ENCODE data around the gene PCDHGB3.
"Not testable (repeated sequence)": the region's sequence is repeated elsewhere in the genome, so short reads cannot be mapped to it uniquely, and the experiment has no call there.

PCDHGB3 gene

DNA sequence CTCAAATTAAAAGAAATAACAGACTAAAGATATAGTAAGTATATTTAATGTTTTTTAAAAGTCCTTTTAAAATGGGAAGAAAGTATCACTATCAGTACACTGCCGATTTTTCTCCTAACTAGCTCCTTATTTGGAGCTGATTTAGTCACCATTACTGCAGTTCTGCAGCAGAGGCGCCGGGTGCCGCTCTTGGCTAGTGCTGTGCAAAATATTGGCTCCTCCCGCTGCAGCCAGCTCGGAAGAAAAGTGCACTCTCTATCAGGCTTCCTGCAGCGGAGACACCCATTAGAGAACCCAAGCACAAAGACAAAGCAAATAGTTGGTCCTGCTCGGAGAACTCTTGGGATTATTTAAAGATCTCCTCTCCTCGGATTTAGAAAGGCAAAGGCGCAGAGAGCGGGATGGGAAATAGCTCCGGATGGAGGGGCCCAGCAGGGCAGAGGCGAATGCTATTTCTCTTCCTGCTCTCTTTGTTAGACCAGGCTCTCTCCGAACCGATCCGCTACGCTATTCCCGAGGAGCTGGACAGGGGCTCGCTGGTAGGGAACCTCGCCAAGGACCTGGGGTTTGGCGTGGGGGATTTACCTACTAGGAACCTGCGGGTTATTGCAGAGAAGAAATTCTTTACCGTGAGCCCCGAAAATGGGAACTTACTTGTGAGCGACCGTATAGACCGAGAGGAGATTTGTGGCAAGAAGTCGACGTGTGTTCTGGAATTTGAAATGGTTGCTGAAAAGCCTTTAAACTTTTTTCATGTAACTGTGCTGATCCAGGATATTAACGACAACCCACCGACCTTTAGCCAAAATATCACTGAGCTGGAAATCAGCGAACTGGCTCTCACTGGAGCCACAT, at the start of gene PCDHGB3:
Gene PCDHGB3, plus strand, starts transcription at position 249 of the 855 bp plus-strand sequence. Its CDS starts 153 bp downstream, at position 402.
- DNase-seq (ENCODE audit: low spot score): peak; percentile 37

DNA sequence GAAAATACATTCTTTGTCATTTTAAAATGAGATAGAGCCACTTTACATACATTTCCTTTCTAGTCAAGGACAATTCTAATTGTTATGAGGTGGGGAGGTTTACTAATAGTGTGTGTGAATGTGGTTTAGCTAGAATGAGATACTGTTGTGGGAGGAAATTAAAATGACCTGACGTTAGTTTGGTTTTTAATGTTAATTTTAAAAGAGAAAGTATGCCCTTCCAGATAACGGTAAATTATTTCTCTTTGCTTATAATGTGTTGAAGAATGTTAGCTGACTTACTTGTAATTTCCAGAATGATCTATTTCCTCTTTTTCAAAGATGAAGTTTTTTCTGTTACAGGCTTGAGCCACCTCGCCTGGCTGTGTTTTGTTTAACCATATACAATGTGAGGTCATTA, 47.8 kb upstream of the PCDHGB3 start:
- no peak for DNase-seq (ENCODE audit: low spot score)

DNA sequence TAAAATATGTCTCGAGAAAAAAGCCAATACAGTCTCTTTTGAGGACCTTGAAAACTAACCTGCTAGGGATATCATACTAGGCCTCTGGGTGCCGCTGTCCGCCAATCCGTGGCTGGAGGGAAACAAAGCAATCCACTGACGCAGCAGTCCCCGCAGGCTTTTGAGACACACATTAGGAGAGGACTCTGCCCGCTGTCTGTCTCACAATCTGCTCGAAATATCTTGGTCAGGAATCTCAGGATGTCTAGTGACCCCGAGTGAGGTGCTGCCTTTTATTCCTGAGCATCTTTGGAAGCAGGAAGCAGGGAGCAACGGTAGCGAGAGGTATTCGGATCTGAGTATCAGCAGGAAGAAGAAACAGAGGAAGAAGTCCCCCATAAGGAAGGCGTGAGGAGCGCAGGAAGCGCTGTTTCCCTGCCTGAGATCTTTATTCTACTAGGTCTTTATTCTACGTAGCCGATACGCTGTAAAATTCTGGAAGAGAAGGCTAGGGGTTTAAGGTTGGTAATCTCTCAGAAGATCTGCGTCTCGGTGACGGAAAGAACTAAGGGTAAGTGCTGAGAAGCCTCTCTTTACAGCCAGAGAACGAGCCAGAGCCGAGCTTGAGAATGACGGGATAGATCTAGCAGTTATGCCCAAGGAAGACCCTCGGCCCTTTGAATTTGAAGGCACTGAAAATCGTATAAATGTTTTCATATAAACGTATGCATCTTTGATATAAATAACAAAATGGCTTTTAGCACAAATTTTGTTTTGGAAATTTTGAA, 43.8 kb upstream of the PCDHGB3 start:
- DNase-seq (ENCODE audit: low spot score): peak; percentile 69

DNA sequence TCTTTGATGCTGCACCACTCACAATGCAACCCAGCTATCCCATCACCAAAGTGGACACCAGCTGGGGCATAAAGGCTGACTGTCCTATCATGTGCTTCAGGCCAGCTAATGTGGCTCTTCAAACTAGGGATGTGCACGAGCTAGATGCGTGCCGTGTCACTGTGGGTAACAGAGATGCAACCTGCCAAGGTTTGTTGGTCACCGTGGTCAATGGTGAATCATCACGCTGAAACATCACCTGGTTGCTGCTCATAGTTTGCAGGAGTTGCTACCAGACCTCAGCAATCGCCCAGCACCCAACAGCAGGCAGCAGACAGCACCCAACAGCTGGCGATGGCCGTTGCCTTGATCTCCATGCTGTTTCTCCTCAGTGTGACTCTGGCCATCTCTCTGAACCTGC, 41.8 kb upstream of the PCDHGB3 start:
- DNase-seq (ENCODE audit: low spot score): no peak

DNA sequence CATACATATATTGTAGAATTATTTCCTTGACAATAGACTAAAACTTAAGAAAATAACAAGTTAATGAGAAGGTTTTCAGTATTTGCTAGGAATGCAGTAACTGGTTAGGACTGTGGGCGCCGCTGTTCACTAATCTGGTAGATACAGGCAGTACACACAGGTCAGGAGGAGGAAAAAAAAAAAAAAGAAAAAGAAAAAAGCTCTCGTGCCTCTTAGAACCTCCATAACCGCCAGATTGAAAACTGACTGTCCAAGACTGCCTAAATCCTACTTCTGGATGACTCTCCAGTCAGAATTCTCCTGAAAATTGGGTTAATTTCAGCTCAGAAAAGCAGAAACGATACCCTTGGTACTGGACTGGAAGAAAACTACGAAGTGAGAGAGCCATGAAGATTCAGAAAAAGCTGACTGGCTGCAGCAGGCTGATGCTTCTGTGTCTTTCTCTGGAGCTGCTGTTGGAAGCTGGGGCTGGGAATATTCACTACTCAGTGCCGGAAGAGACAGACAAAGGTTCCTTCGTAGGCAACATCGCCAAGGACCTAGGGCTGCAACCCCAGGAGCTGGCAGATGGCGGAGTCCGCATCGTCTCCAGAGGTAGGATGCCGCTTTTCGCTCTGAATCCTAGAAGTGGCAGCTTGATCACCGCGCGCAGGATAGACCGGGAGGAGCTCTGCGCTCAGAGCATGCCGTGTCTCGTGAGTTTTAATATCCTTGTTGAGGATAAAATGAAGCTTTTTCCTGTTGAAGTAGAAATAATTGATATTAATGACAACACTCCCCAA, 39.6 kb upstream of the PCDHGB3 start, which contains the start of gene PCDHGA1:
Gene PCDHGA1, plus strand, starts transcription at position 216 of the 782 bp plus-strand sequence.
- DNase-seq (ENCODE audit: low spot score): no peak

DNA sequence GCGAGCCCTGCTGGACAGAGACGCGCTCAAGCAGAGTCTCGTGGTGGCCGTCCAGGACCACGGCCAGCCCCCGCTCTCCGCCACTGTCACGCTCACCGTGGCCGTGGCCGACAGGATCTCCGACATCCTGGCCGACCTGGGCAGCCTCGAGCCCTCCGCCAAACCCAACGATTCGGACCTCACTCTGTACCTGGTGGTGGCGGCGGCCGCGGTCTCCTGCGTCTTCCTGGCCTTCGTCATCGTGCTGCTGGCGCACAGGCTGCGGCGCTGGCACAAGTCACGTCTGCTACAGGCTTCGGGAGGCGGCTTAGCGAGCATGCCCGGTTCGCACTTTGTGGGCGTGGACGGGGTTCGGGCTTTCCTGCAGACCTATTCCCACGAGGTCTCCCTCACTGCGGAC, 37.5 kb upstream of the PCDHGB3 start:
- not testable (repeated sequence) for DNase-seq (ENCODE audit: low spot score)

DNA sequence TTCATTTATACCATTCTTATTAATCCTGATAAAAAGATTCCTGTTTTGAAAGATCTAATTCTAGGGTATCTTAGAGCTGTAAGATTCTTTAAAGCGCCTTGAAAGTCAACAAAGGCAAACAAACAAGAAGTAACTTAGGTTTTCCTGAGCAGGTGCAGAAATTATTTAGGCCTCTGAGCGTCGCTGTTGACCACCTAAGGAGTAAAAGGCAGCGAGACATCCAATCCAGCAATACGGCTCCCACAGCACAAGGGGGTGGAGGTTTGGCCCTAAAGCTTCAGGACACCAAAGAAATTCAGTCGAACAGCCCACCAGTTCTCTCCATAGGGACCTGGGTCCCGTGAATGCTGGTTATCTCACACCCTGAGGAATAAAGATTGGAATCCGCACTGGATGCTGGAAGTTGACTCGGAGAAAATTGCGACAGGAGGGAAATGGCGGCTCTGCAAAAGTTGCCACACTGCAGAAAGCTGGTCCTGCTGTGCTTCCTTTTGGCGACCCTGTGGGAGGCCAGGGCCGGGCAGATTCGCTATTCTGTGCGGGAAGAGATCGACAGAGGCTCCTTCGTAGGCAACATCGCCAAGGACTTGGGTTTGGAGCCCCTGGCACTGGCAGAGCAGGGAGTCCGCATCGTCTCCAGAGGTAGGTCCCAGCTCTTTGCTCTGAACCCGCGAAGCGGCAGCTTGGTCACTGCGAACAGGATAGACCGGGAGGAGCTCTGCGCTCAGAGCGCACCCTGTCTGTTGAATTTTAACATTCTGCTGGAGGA, 31.3 kb upstream of the PCDHGB3 start, which contains the start of gene PCDHGA2:
Gene PCDHGA2, plus strand, starts transcription at position 223 of the 769 bp plus-strand sequence.
- DNase-seq (ENCODE audit: low spot score): no peak

DNA sequence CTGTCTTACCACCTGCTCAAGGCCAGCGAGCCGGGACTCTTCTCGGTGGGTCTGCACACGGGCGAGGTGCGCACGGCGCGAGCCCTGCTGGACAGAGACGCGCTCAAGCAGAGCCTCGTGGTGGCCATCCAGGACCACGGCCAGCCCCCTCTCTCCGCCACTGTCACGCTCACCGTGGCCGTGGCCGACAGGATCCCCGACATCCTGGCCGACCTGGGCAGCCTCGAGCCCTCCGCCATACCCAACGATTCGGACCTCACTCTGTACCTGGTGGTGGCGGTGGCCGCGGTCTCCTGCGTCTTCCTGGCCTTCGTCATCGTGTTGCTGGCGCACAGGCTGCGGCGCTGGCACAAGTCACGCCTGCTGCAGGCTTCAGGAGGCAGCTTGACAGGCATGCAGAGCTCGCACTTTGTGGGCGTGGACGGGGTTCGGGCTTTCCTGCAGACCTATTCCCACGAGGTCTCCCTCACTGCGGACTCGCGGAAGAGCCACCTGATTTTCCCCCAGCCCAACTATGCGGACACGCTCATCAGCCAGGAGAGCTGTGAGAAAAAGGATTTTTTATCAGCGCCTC, 29.2 kb upstream of the PCDHGB3 start:
- not testable (repeated sequence) for DNase-seq (ENCODE audit: low spot score)

DNA sequence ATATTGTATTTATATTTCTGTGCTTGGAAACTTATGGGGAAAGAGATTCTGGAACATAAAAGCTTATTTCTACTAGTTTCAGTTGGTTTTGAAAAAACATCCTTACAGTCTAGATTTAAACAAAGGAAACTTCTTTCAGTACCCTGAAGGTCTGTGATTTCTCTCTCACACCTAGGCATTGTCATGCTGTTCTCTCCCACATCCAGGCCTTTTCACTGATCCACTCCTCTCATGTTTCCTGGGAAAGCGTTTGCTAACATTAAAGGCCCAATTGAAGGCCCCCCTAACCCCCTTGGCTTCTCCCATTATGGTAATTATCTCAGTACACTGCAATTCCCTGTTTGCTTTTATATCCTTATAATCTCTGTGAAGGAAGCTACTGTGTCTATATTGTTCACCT, 27.3 kb upstream of the PCDHGB3 start:
- no peak for DNase-seq (ENCODE audit: low spot score)

DNA sequence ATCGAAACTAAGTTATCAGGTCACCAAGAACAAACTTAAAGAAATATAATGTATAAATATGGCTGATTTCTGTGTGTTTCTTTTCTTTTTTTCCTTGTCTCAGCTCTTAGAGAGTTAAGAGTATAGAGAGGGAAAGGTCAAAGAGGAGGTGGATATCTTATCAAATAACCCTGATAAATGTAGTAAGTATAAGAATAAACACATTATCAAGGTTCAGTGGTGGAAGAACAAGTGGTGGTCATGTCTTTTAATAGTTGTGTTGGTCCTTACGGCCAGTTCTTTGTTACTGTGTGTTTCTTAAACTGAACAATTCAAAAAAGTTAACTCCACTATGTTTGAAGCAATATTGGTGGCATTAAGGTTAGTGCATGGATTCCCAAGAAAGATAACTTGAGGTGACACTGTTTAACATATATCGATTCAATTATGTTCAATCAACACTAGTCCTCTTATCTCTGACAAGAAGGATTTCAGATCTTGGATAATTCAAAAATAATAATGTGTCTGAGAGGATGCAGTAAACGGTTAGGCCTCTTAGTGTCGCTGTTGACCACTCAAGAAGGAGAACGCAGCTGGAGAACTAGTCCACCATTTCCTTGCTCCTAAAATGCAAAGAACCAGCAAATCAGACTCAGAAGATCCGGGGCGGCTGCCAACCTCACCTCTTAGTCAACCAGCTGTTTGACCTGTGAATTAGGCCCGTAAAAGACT, 26.6 kb upstream of the PCDHGB3 start, which contains the start of gene PCDHGA3:
Gene PCDHGA3, plus strand, starts transcription at position 588 of the 711 bp plus-strand sequence. CDS start 205 bp downstream, outside the sequence.
- no peak for DNase-seq (ENCODE audit: low spot score)

DNA sequence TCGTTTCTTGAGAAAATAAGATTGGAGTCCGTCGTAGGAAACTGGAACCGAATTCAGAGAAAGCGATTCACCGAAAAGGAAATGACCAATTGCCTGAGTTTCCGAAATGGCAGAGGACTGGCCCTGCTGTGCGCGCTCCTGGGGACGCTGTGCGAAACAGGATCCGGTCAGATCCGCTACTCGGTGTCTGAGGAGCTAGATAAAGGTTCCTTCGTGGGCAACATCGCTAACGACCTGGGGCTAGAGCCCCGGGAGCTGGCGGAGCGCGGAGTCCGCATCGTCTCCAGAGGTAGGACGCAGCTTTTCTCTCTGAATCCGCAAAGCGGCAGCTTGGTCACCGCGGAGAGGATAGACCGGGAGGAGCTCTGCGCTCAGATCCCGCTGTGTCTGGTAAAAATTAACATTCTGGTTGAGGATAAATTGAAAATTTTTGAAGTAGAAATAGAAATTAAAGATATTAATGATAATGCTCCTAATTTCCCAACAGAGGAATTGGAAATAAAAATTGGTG, 26.0 kb upstream of the PCDHGB3 start:
- DNase-seq (ENCODE audit: low spot score): no peak

DNA sequence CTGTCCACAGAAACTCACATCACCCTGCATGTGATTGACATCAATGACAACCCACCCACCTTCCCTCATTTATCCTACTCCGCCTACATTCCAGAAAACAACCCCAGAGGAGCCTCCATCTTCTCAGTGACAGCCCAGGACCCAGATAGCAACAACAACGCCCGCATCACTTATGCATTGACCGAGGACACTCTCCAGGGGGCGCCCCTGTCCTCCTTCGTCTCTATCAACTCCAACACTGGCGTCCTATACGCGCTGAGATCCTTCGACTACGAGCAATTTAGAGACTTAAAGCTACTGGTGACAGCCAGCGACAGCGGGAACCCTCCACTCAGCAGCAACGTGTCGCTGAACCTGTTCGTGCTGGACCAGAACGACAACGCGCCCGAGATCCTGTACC, 24.7 kb upstream of the PCDHGB3 start:
- no peak for DNase-seq (ENCODE audit: low spot score)

DNA sequence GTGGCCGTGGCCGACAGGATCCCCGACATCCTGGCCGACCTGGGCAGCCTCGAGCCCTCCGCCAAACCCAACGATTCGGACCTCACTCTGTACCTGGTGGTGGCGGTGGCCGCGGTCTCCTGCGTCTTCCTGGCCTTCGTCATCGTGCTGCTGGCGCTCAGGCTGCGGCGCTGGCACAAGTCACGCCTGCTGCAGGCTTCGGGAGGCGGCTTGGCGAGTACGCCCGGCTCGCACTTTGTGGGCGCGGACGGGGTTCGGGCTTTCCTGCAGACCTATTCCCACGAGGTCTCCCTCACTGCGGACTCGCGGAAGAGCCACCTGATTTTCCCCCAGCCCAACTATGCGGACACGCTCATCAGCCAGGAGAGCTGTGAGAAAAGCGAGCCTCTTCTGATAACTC, 24.0 kb upstream of the PCDHGB3 start:
- not testable (repeated sequence) for DNase-seq (ENCODE audit: low spot score)

DNA sequence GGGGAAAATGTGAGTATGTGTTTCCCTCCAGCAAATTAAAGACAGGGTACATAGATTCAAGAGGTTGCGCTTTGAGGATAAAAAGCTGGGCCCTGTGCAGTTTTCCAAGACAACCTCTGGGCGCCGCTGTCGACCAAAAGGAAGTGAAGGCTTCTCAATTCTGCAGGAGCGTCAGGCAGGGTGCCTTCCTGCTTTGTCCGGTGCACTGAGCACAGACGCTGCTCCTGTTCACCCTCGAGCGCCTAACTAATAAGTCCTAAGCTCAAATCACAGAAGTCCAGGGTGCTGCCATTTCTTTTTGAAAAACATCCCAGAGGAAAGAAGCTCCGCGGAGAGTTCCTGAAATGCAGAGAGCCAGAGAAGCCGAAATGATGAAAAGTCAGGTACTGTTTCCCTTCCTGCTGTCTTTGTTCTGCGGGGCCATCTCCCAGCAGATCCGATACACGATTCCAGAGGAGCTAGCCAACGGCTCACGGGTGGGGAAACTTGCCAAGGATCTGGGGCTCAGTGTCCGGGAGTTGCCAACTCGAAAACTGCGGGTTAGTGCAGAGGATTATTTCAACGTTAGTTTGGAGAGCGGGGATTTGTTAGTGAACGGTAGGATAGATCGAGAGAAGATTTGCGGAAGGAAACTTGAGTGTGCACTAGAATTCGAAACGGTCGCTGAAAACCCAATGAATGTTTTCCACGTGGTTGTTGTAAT, 20.0 kb upstream of the PCDHGB3 start, which contains the start of gene PCDHGB1:
Gene PCDHGB1, plus strand, starts transcription at position 183 of the 703 bp plus-strand sequence. Its CDS starts 162 bp downstream, at position 345.
- peak; percentile 31 for DNase-seq (ENCODE audit: low spot score)

DNA sequence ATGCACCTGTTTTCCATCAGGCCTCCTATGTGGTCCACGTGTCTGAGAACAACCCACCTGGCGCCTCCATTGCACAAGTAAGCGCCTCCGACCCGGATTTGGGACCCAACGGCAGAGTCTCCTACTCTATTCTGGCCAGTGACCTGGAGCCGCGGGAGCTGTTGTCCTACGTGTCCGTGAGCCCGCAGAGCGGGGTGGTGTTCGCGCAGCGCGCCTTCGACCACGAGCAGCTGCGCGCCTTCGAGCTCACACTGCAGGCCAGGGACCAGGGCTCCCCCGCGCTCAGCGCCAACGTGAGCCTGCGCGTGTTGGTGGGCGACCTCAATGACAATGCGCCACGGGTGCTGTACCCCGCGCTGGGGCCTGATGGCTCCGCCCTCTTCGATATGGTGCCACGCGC, 18.5 kb upstream of the PCDHGB3 start:
- no peak for DNase-seq (ENCODE audit: low spot score)

DNA sequence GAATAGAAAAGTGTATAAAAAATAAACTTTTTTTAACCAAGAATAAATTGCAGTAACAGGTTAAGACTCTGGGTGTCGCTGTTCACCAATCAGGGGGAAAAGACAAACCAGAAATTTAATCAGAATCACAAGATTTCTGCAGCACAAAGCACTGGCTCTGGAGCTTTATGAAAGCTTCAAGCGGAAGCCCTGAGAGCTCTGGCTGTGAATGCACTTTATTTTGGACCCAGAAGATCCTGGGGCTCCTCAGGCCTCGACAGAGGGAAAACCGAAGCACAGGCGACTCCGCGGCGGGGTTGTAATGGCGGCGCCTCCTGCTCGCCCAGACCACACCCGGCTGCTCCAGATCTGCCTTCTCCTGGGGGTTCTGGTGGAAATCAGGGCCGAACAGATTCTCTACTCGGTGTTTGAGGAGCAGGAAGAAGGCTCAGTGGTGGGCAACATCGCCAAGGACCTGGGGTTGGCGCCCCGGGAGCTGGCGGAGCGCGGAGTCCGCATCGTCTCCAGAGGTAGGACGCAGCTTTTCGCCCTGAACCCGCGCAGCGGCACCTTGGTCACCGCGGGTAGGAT, 15.1 kb upstream of the PCDHGB3 start, which contains the start of gene PCDHGA4:
Gene PCDHGA4, plus strand, starts transcription at position 122 of the 570 bp plus-strand sequence. Its CDS starts 87 bp downstream, at position 209.
- peak; percentile 1 for DNase-seq (ENCODE audit: low spot score)

DNA sequence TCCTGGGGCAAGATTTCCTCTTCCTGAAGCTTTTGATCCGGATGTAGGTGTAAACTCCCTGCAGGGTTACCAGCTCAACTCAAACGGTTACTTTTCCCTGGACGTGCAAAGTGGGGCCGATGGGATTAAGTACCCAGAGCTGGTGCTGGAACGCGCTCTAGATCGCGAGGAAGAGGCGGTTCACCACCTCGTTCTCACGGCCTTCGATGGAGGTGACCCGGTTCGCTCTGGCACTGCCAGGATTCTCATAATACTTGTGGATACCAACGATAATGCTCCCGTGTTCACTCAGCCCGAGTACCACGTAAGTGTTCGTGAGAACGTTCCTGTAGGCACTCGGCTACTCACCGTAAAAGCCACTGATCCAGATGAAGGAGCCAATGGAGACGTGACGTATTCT, 14.4 kb upstream of the PCDHGB3 start:
- no peak for DNase-seq (ENCODE audit: low spot score)

DNA sequence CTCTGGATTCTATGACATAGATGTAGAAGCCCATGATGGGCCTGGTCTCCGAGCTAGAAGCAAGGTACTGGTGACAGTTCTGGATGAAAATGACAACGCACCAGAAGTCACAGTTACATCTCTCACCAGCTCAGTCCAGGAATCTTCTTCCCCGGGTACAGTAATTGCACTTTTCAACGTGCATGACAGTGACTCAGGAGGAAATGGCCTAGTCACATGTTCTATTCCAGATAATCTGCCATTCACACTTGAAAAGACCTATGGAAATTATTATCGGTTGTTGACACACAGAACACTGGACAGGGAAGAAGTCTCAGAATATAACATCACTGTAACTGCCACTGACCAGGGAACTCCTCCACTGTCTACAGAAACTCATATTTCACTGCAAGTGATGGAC, 13.9 kb upstream of the PCDHGB3 start:
- DNase-seq (ENCODE audit: low spot score): no peak

DNA sequence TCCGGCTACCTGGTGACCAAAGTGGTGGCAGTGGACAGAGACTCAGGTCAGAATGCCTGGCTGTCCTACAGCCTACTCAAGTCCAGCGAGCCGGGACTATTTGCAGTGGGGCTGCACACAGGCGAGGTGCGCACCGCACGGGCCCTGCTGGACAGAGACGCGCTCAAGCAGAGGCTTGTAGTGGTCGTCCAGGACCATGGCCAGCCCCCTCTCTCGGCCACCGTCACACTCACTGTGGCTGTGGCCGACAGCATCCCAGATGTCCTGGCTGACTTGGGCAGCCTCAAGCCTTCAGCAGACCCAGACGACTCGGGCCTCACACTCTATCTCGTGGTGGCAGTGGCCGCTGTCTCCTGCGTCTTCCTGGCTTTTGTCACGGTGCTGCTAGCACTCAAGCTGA, 13.1 kb upstream of the PCDHGB3 start:
- no peak for DNase-seq (ENCODE audit: low spot score)
